Hypothalamus (tissue), 51 donors: ENCODE measurements around the gene WDR33.
A peak's percentile ranks its signal among the peaks of the same experiment; 100 is the strongest.
"Not testable (repeated sequence)": the region's sequence is repeated elsewhere in the genome, so short reads cannot be mapped to it uniquely, and the experiment has no call there.

Experiments used
- DNase-seq, 51 donors: peaks; one replicate each; lab custom pipeline; 2025; lab: John Stamatoyannopoulos, UW

Gene WDR33

DNA sequence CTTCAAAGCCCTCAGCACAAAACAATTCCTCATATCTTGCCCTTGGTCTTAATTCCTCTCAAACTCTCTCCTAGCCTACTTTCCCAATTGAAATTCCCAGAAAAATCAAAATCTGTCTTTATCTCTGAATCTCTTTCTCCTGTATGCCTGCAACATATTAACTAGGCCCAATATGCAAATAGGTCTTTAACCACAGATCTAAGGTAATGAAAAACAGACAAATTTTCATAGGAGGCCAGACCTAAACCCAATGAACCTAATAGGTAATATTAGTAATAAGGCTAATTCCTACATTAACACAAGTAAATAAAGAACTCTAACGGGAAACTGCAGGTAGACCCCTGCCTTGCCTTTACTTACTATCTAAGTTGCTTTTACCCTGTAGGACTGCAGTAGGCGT is 41.4 kb downstream of the WDR33 start:
- DNase-seq = no peak

DNA sequence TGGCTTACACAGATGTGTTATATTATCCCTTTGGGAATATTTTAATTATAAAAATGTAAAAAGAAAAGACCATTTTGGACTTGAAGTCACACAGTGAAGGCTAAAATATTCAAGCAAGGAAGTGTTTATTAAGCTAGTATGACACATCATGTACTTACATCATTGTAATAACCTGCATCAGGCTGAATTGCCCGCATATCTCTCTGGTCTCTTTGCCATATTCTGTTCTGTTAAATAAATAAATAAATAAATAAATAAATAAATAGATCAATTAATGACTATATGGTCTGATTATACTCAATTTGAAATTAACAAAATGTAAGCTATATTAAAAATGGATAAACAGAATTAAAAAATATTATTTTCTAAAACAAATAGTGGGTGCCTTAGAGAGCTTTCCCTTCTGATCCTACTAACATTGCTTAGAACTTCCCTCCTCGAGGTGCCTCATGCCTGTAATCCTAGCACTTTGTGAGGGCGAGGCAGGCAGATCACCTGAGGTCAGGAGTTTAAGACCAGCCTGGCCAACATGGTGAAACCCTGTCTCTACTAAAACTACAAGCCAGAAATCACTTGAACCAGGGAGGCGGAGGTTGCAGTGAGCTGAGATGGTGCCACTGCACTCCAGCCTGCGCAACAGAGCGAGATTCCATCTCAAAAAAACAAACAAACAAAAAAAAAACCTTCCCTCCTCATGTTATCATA is 42.0 kb downstream of the WDR33 start:
- DNase-seq = no peak

DNA sequence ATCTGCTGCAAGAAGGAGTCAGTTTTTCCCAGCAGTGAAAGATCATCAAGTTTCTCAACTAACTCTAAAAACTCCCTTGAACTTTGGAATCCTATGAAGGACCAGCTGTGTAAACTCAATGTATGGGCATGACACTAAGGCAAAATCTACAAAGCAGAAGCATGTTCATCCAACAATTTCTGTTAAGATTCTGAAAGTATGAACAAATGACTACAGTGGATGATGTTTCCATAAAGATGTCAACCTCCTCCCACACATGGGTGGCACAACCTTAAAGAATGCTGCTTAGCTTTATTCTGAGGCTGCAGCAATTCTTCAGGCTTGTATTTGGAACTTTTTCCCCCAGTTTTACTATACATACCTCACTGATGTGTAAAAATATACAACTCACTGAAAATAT is 47.2 kb downstream of the WDR33 start:
- DNase-seq = no peak

- peak in 1 of 51 donors; percentile 28 for DNase-seq
These were observed 48.1 kb downstream of the WDR33 start for GRCh38 chr2:127762846-127763245.

GRCh38 chr2:127762441-127762840 is 48.5 kb downstream of the WDR33 start:
- DNase-seq = no peak

DNA sequence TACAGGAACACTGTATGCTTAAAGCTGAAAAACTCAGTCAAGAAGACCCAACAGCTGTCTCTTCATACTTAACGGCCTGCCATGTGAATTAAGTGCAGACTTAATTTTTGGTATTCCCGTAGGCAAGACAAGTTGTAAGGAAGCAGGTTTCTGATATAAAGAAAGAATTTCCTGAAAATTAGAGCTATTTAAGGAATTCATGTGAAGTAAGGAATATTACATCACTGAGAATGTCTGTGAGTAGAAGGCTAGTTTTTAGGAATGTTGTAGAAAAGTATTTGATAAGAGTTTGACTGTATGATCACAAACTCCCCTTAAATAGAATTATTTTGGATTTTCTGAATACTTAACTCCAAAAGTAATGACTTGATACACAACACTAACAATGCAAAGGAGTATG is 51.0 kb downstream of the WDR33 start:
- no peak for DNase-seq

DNA sequence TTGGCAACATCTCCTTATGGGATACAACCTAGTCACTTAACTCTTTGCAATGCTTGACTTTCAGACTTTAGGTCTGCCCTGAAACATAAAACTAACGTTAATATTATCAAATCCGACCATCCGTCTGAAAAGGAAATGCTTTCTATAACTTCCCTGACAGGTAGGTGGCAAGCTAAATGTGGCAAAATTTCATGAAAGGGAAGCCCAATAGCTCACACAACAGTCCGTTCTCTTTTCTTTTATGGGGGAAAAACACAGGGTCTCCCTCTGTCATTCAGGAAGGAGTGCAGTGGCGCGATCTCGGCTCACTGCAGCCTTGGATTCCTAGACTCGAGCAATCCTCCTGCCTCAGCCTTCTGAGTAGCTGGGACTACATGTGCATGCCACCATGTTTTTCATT is 56.8 kb downstream of the WDR33 start:
- no peak for DNase-seq

- DNase-seq = no peak
These were observed 57.6 kb downstream of the WDR33 start for GRCh38 chr2:127753374-127753773.

GRCh38 chr2:127749537-127749936 is 61.4 kb downstream of the WDR33 start:
- DNase-seq = not testable (repeated sequence)

GRCh38 chr2:127747621-127748020 is 63.4 kb downstream of the WDR33 start:
- DNase-seq = no peak

- no peak for DNase-seq
These were observed 67.4 kb downstream of the WDR33 start for GRCh38 chr2:127743477-127744026.

- no peak for DNase-seq
These were observed 70.2 kb downstream of the WDR33 start for GRCh38 chr2:127740665-127741288.

DNA sequence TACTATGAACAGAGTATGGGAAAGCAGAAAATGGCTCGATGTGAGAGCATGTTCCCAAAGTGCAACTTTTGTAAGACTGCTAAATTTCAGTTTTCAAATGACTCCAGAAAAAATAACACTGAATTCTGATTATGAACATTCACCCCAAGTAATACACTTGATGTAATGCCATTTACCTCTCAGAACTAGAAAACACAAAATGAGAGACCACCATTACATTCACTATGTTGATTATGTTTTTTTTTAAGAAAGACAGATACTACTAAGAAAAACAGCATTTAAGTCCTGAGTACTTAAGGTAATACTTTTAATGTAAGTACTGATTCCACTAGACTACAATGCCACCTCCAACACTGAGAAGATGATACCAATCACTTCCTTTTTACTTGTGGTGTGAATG is 71.2 kb downstream of the WDR33 start:
- no peak for DNase-seq

- DNase-seq = no peak
These were observed 73.1 kb downstream of the WDR33 start for GRCh38 chr2:127737892-127738291.

DNA sequence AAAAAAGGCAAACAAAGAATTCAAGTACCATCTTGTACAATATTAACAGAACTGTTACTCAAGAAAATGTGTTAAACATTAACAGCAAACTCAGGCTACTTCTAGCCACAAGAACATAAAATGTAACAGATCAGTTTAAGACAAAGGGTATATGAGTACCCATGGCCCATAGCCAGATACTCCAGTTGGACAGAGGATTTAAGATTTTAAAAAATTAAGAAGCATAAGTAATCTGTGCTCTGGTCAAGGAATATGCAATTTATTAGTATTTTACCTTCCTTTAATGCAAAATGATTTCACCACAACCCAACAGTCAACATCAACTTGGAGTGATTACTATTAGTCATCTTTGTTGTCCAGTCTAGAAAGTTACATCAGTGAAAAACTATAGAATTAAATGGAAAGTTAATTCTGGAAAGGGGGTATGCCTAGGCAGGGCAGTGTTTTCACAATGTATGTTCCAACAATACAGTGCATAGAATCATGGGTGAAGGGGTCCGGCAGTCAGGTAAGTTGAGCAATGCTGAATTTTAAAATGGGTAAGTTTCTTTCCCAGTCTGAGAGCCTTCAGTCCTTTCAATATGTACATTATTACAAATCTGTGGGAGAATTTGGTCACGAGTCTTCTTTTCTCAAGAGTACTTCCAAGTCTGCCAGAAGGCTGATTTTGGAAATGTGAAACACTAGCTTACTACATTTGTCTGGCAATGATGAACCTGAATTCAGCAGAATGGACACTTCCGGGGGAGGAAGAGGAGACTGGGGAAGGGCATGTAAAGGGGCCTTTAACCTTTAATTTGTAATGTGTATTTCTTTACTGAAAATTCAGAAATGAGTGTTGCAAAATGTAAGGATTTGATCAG is 75.2 kb downstream of the WDR33 start:
- no peak for DNase-seq

DNA sequence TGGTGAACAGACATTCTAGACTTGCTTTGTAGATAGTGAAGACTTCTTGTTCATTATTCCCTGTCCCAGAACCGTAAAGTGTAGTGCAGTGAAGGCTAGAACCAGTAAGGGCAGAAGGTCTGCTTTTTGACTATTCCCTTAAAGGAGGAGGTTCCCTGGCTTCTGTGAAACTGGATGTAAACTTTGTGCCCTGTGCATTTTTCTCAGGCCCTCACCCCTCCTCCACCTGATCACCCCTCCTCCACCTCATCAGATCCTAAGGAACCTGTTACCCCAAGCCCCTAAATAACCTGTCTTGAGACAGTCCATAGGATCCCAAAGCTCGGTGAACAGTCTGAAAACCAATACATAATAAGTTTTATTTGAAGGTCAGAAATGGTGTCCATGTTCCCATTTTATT is 75.9 kb downstream of the WDR33 start:
- no peak for DNase-seq

GRCh38 chr2:127733816-127734537 is 77.0 kb downstream of the WDR33 start:
- DNase-seq = no peak

GRCh38 chr2:127733113-127733815 is 77.7 kb downstream of the WDR33 start:
- DNase-seq = no peak

DNA sequence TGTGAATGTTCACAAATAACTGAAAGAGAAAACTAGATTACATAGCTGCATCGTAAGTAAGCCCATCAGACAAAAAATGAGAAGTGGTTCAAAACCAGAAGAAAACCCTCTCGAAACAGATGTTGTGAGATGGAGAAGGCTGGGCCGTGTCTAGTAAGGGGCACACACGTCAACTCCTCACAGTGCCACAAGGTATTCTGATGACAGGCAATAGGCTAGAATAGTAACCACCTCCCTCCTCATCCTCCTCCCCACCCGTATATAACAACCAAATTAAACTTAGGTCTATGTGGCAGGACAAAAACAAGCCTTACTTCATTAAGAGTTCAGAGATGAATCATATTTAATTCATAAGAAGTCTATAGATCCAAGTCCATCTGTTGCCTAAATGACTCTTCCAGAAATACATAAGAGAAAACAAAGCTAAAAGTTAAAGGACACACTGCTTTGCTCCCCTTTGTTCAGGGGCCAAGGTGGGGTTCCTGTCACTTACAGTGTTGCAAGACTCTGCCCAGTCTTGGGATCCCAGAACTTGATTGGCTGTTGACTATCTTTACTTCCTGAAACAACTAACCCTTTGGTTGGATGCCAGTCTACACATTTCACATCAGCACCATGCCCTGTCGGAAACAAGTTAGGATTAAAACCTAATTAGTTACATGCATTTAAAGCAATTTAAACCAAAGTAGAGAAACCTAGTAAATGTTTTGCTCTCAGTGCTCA is 84.7 kb downstream of the WDR33 start:
- no peak for DNase-seq
